Sigmoid colon (tissue), 3 donors: ENCODE results near the gene ASB3.

Experiments
- CTCF ChIP-seq, 4 experiments: fragments of 450-650 bp in 3 of 4; fragments of 200-600 bp in 1 of 4; IDR thresholded peaks; one replicate each; pipeline ENCODE4 v1.5.1; 2016 to 2019; ENCODE audit warnings: antibody characterized with exemption in 4 of 4, mild to moderate bottlenecking in 3 of 4, moderate library complexity in 2 of 4
- POLR2A ChIP-seq, 2 donors: fragments of 450-650 bp; IDR thresholded peaks; one replicate each; pipeline ENCODE4 v1.6.1; 2016; ENCODE audit warnings: antibody characterized with exemption in 2 of 2, mild to moderate bottlenecking in 2 of 2, moderate library complexity in 2 of 2

DNA sequence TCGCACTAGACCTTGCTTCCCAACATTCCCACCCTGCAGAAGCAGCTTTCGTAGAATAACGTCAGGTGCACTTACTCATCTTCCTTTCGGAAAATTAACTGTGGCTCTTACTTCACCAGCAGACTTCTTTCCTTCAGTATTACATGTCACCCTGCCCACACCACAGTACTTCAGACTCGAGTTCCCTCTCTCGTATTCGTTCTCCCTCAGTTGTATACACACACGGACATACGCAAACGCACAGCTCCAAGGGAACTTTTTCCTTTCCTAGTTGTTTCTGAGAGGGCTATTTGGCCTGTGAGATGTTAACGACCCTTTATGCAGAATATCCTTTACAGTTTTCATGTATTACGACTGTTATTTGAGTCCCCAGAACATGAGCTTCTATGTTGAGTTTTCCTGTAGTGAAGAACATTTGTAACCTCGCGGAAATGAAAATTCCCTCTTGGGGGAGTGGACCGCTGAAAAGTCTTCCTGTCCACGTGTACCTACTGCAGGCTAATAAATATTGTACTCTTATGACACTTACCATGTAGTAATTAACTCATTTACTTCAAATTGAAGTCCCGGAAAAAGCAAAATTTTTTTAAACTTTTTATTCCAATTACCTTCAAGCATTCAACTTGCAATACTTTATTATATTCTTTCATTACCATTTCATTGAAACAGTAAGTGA, 999 bp upstream of the ASB3 start:
- TF ChIP-seq POLR2A (IDR thresholded peaks at IDR 0.05) (no peak), CTCF (IDR thresholded peaks at IDR 0.05) (no peak)
